GM13977 (cell line): Measurements from ENCODE around the gene TFPT.

ENCODE experiments used
- DNase-seq: peaks from one replicate; pipeline ENCODE4 v3.0.0; 2012; ENCODE audit warnings: low spot score
- CTCF ChIP-seq: IDR thresholded peaks from 2 replicates; pipeline ENCODE4 v1.5.1; 2012; ENCODE audit warnings: mild to moderate bottlenecking, control low read depth; ENCODE audit not compliant: insufficient read depth; ENCODE audit errors: extremely low read depth, missing control alignments
- in situ Hi-C: fragments of 300-500 bp; cut with MboI; formaldehyde crosslinking; loops from one replicate; pipeline ENCODE4 v1.12.0; 2022; ENCODE audit warnings: low sequenced_read_pairs, low pct_unique_long_range_greater_than_20kb, mixed read lengths, inconsistent platforms; ENCODE audit not compliant: unreplicated experiment

Gene TFPT

GRCh38 chr19:54129617-54129996, 14.2 kb upstream of the TFPT start:
- in situ Hi-C loops, result no loop called here
- no peak for TF ChIP-seq CTCF
- DNase-seq, result no peak

GRCh38 chr19:54128796-54129616, 13.5 kb upstream of the TFPT start:
- TF ChIP-seq CTCF, result no peak
- in situ Hi-C loops, result no loop called here
- DNase-seq, result no peak

GRCh38 chr19:54128441-54128725, 12.9 kb upstream of the TFPT start:
- TF ChIP-seq CTCF, result no peak
- in situ Hi-C loops, result no loop called here
- no peak for DNase-seq

- TF ChIP-seq CTCF, result no peak
- DNase-seq, result no peak
- in situ Hi-C loops, result no loop called here
These were observed 12.4 kb upstream of the TFPT start for GRCh38 chr19:54127688-54128440.

- no peak for DNase-seq
- in situ Hi-C loops, result no loop called here
- TF ChIP-seq CTCF, result no peak
These were observed 10.3 kb upstream of the TFPT start for GRCh38 chr19:54125713-54126112.

- no peak for DNase-seq
- in situ Hi-C loops, result no loop called here
- TF ChIP-seq CTCF, result no peak
These were observed 8.9 kb upstream of the TFPT start for GRCh38 chr19:54124393-54124792.
